Kidney (tissue), 14 donors: Measurements from ENCODE around the gene RPAP2. TPM values are rescaled to one million over a fixed set of nuclear protein-coding genes. Genes with fewer than 3 reads are reported as not detected.

ENCODE experiments used
- DNase-seq, 5 donors: peaks; one replicate each; pipeline ENCODE4 v3.0.0-alpha.2; 2013 to 2020
- FAIRE-seq: peaks from 2 replicates; lab custom pipeline; 2012; peaks lifted over from hg19 to GRCh38; lab: Jason Lieb, UNC
- H3K27ac ChIP-seq, 2 donors: one replicate each; pipeline ENCODE4 v1.7.0; 2013; ENCODE audit warnings: low read depth in 2 of 2, low read length in 2 of 2, inconsistent platforms in 1 of 2
- H3K27me3 ChIP-seq: one replicate; pipeline ENCODE4 v1.7.1; 2013; ENCODE audit warnings: low read length, inconsistent platforms; ENCODE audit not compliant: control insufficient read depth, insufficient read depth
- H3K36me3 ChIP-seq, 3 donors: one replicate each; pipeline versions ENCODE4 v1.7.0 to v1.7.1; 2013; ENCODE audit warnings: low read length in 3 of 3, control low read depth in 1 of 3, inconsistent platforms in 1 of 3; ENCODE audit not compliant: insufficient read depth in 3 of 3, control insufficient read depth in 2 of 3
- H3K4me1 ChIP-seq, 3 donors: one replicate each; pipeline versions ENCODE4 v1.7.0 to v1.7.1; 2013; ENCODE audit warnings: low read length in 3 of 3, inconsistent platforms in 1 of 3, low read depth in 1 of 3; ENCODE audit not compliant: control insufficient read depth in 2 of 3, insufficient read depth in 2 of 3
- H3K4me3 ChIP-seq, 3 donors: one replicate each; pipeline versions ENCODE4 v1.7.0 to v1.8.1; 2013; ENCODE audit warnings: low read length in 3 of 3, control low read depth in 1 of 3, inconsistent platforms in 1 of 3
- H3K9ac ChIP-seq, 3 donors: one replicate each; pipeline versions ENCODE4 v1.7.0 to v1.7.1; 2013; ENCODE audit warnings: low read length in 3 of 3, control low read depth in 1 of 3, inconsistent platforms in 1 of 3
- H3K9me3 ChIP-seq, 3 donors: one replicate each; pipeline versions ENCODE4 v1.7.0 to v1.7.1; 2013; ENCODE audit warnings: low read length in 3 of 3, control low read depth in 1 of 3, inconsistent platforms in 1 of 3; ENCODE audit not compliant: control insufficient read depth in 2 of 3, insufficient read depth in 1 of 3
- CTCF ChIP-seq: IDR thresholded peaks from 3 replicates; pipeline ENCODE4 v1.5.1; 2012; ENCODE audit warnings: mild to moderate bottlenecking, moderate library complexity, borderline replicate concordance; ENCODE audit not compliant: insufficient read depth; ENCODE audit errors: extremely low read depth
- intact Hi-C: fragments of 100-400 bp; cut with DNase I; formaldehyde crosslinking; loops from one replicate; pipeline ENCODE4 v1.11.1; 2022
- polyA plus RNA-seq: library from polyadenylated mRNA; stranded (reverse); fragments of 350-450 nt; fragmentation: Illumina TruSeq; extraction: RNeasy Lipid Tissue Mini Kit (QIAGEN cat#74804); gene quantifications from one replicate; pipeline ENCODE4 v1.2.3, GENCODE V29; 2014; ENCODE audit warnings: low read depth, low replicate concordance; ENCODE audit not compliant: insufficient read depth
- total RNA-seq: library from RNA; stranded (reverse); fragmentation: NEBNext Ultra II Directional; extraction: Animal tissue kit (Norgen Biotek cat#: 25700); gene quantifications from one replicate; pipeline ENCODE4 v1.2.1, GENCODE V29; 2021
- donor health status: control.
- donor health status: control.
- donor health status: control.
- donor health status: control.
- donor health status: control.
- donor health status: DM: yes; HTN: yes; CAD: no.
- donor health status: Normal renal cell carcinoma (clear cell type).

Gene RPAP2
- total and polyA plus RNA-seq, 2 donors from 2014 or later, result 11.4 to 25.1 TPM

- FAIRE-seq (no peak), DNase-seq (no peak)
- H3K27ac ChIP-seq, result no peak overlapping the region
- no peak overlapping the region for H3K4me3 ChIP-seq
- H3K27me3 ChIP-seq, result no peaks in the 10 kb centered on the region
- no peaks in the 10 kb centered on the region for H3K36me3 ChIP-seq
- intact Hi-C loops, result no loop called here
- no peaks in the 10 kb centered on the region for H3K9me3 ChIP-seq
- H3K9ac ChIP-seq, result no peak overlapping the region
- TF ChIP-seq CTCF, result no peak
- no peaks in the 10 kb centered on the region for H3K4me1 ChIP-seq
Observed at GRCh38 chr1:92447033-92447681, 148.3 kb downstream of the RPAP2 start.

DNA sequence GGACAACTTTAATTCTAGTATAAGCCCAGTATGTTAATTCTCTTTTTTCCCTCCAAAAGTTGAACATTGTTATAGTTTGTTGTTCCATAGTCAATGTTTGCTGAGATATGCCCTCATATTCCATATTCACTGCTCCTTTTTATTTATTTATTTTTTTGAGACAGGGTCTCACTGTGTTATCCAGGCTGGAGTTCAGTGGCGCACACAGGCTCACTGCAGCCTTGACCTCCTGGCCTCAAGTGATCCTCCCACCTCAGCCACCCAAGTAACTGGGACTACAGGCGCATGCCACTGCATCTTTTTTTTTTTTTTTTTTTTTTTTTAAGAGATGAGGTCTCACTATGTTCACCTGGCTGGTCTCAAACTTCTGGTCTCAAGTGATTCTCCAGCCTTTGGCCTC is 149.1 kb downstream of the RPAP2 start:
- DNase-seq (no peak), FAIRE-seq (no peak)
- intact Hi-C loops, result no loop called here
- Histone ChIP-seq H3K4me3 (no peak overlapping the region), H3K4me1 (no peaks in the 10 kb centered on the region), H3K27me3 (no peaks in the 10 kb centered on the region), H3K9me3 (no peaks in the 10 kb centered on the region), H3K36me3 (no peaks in the 10 kb centered on the region), H3K27ac (no peak overlapping the region), H3K9ac (no peak overlapping the region)
- TF ChIP-seq CTCF, result no peak

Other genes starting within 250 kb of the RPAP2 start
- not detected for gene SETSIP, start 223.6 kb upstream of the RPAP2 start, total RNA-seq
- not detected for gene SETSIP, start 223.6 kb upstream of the RPAP2 start, polyA plus RNA-seq
- 5.8 TPM for gene BTBD8, start 218.7 kb upstream of the RPAP2 start, total RNA-seq
- 0.99 TPM for gene BTBD8, start 218.7 kb upstream of the RPAP2 start, polyA plus RNA-seq
- gene C1orf146, start 81.1 kb upstream of the RPAP2 start, total RNA-seq, result not detected
- not detected for gene C1orf146, start 81.1 kb upstream of the RPAP2 start, polyA plus RNA-seq
- 7.9 TPM for gene GLMN, start 72 bp upstream of the RPAP2 start, total RNA-seq
- 6.4 TPM for gene GLMN, start 72 bp upstream of the RPAP2 start, polyA plus RNA-seq
- gene GFI1, start 187.9 kb downstream of the RPAP2 start, total RNA-seq, result 3.8 TPM
- 0.17 TPM for gene GFI1, start 187.9 kb downstream of the RPAP2 start, polyA plus RNA-seq